Measurements from ENCODE around the gene PHOSPHO2.
"Not testable (repeated sequence)": the region's sequence is repeated elsewhere in the genome, so short reads cannot be mapped to it uniquely, and the experiment has no call there.

PHOSPHO2 gene

GRCh38 chr2:169683054-169683424 lies 11.2 kb upstream of the PHOSPHO2 start:
- no peak for TF ChIP-seq CTCF (IDR thresholded peaks at IDR 0.05; ENCODE audit: borderline replicate concordance, insufficient read depth, low read depth, low read length)
- H3K4me3 ChIP-seq (ENCODE audit: low read depth, low read length), result no peak overlapping the region

GRCh38 chr2:169683425-169684134 lies 10.7 kb upstream of the PHOSPHO2 start:
- H3K4me3 ChIP-seq (ENCODE audit: low read depth, low read length), result no peak overlapping the region

GRCh38 chr2:169684135-169684565 lies 10.1 kb upstream of the PHOSPHO2 start:
- no peak for TF ChIP-seq CTCF (IDR thresholded peaks at IDR 0.05; ENCODE audit: borderline replicate concordance, insufficient read depth, low read depth, low read length)

More at GRCh38 chr2:169683425-169684134, 10.7 kb upstream of the PHOSPHO2 start:
- TF ChIP-seq CTCF (IDR thresholded peaks at IDR 0.05; ENCODE audit: borderline replicate concordance, insufficient read depth, low read depth, low read length), result no peak

GRCh38 chr2:169684712-169685111 lies 9.6 kb upstream of the PHOSPHO2 start:
- not testable (repeated sequence) for H3K4me3 ChIP-seq (ENCODE audit: low read depth, low read length)

More at GRCh38 chr2:169684135-169684565, 10.1 kb upstream of the PHOSPHO2 start:
- H3K4me3 ChIP-seq (ENCODE audit: low read depth, low read length), result no peak overlapping the region

- H3K4me3 ChIP-seq (ENCODE audit: low read depth, low read length), result not testable (repeated sequence)
These were observed 7.4 kb upstream of the PHOSPHO2 start for GRCh38 chr2:169686825-169687224.

GRCh38 chr2:169687943-169688342 lies 6.3 kb upstream of the PHOSPHO2 start:
- H3K4me3 ChIP-seq (ENCODE audit: low read depth, low read length), result not testable (repeated sequence)

GRCh38 chr2:169690958-169691357 lies 3.3 kb upstream of the PHOSPHO2 start:
- no peak for TF ChIP-seq CTCF (IDR thresholded peaks at IDR 0.05; ENCODE audit: borderline replicate concordance, insufficient read depth, low read depth, low read length)
- H3K4me3 ChIP-seq (ENCODE audit: low read depth, low read length), result no peak overlapping the region

- H3K4me3 ChIP-seq (ENCODE audit: low read depth, low read length), result no peak overlapping the region
- no peak for TF ChIP-seq CTCF (IDR thresholded peaks at IDR 0.05; ENCODE audit: borderline replicate concordance, insufficient read depth, low read depth, low read length)
These were observed 1.6 kb upstream of the PHOSPHO2 start for GRCh38 chr2:169692718-169693117.

GRCh38 chr2:169693360-169693759 lies 909 bp upstream of the PHOSPHO2 start:
- H3K4me3 ChIP-seq (ENCODE audit: low read depth, low read length), result no peak overlapping the region
- TF ChIP-seq CTCF (IDR thresholded peaks at IDR 0.05; ENCODE audit: borderline replicate concordance, insufficient read depth, low read depth, low read length), result no peak

Data from GM12875 (cell line).